ENCODE measurements around the gene LURAP1L.

LURAP1L gene

GRCh38 chr9:12777121-12778022 is 2.6 kb downstream of the LURAP1L start:
- DNase-seq, result no peak

DNA sequence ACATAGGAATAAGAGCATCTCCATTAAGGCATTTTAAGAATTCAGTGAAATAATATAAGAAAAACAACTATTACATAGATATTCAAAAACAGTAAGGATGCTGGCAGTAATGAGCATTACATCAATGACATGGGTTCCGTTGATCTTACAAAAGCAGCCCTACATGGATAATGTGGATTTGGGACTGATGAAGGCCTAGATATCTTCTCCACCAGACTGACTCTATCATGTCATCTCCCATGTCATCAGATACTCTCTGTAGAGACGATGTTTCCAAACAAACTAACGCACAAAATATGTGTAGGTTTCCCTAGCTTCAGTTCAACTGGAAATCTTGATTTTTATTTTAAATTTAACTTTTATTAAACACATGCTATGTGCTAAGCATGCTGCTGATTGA is 3.6 kb downstream of the LURAP1L start:
- DNase-seq, result no peak

GRCh38 chr9:12781226-12781733 is 6.5 kb downstream of the LURAP1L start:
- DNase-seq, result no peak

DNA sequence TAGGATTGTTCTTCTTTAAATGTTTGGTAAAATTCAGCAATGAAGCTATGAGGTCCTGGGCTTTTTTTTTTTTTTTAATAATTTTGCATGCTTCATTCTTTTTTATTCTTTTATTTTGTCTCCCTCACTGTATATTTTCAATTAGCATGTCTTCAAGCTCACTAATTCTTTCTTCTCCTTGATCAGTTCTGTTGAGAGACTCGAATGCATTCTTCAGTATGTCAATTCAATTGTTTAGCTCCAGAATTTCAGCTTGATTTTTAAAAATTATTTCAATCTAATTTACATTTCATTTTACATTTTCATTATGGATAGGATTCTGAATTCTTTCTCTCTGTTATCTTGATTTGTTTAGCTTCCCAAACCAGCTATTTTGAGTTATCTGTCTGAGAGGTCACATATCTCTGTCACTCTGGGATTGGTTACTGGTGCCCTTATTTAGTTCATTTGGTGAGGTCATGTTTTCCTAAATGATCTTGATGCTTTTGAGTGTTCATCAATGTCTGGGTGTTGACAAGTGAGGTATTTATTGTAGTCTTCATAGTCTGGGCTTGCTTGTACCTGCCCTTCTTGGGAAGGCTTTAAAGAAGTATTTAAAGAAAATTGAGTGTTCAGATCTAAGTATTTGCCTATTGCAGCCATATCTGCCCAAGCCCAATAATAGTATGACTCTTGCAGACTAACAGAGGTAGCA is 9.1 kb downstream of the LURAP1L start:
- no peak for DNase-seq

DNA sequence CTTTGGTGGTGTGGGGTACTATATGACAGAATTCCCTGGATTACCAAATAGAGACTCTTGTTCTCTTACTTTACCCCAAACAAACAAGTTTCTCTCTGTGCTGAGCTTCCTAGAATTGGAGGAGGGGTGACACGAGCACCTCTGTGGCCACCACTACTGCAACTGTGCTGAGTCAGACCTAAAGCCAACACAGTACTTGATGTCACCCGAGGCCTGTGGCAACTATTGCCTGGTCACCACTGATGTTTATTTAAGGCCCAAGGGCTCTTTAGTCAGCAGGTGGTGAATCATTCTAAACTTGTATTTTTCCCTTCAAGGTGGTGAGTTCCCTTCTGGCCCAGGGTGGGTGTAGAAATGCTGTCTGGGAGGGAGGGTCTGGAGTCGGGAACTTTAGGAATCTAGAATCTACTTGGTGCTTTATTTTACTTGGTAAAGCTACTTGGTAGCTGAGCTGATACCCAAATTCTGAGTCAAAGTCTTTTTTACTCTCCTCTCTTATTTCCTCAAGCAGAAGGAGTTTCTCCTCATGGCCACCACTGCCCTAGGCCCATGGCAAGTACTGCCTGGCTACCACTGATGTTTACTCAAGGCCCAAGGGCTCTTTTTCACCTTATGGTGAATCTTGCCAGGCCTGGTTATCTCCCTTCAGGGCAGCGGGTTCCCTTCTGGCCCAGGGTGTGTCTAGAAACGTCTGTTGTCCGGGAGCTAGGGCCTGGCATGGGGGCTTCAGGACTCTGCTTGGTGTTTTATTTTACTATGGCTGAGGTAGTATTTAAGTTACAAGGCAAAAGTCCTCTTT is 9.8 kb downstream of the LURAP1L start:
- no peak for DNase-seq

- no peak for DNase-seq
Observed at GRCh38 chr9:12785260-12785770, 10.5 kb downstream of the LURAP1L start.

DNA sequence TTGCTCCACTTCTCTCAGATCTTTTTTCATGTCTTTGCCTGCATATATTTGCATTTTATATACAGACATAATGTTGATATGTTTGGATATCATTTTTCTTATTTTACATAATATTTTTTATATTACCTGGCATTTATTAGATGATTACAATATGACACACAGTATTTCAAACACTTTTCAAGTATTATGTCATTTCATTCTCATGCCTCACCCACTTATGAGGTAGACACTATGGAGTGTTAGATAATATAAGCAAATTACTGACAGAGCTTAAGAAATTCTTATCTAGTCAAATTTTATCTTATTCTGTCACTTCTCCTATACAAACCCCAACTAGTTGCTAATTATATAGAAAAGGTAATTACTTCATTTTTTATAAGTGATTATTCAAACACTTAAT is 11.1 kb downstream of the LURAP1L start:
- DNase-seq, result no peak

DNA sequence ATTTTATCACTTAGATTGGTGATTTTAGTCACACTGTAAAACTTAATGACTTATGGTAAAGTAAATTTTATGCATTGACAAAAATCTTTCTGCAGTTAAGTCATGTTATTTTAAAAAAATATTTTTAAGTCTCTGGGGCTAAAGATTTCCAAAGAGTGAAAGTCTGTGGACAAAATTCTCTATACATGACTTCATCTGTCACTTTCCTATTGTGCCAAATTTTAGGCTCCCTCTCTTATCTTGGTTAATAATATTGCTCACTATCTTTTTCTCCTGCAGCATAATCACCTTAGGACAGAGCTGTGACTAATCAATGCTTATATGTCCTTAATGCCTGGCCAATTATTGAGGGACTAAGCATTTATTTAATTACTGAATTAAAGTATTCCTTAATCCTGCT is 15.2 kb downstream of the LURAP1L start:
- DNase-seq, result no peak

GRCh38 chr9:12790883-12791282 is 16.1 kb downstream of the LURAP1L start:
- no peak for DNase-seq

DNA sequence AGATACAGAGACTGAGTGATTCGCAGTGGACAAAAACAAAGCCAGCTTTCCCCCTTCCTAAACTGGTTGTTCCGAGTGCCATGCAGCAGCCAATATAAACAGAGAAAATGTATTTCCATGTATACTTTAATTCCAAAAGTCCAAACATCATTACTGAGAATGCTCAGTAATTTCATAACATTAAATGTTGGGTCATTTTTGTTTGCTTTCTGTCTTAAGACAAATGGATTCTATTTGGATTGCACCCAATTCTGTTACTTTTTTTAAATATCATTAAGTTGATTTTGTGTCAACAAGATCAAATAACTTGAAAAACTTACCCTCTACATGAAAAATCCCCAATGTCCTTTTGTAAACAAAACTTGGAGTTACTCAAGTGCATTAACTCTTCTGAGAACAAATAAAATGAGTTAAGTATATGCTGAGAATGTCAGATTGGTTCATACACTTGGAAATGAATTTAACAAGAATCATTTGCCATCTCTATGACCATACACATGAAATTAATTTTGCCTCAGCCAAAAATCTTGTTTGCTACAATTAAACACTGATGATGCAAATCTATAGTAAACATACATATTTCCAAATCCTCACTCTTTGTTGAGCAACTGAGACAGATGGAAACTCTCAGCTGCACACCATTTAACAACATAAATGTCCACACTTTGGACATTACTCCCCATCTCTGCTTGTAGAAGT is 19.4 kb downstream of the LURAP1L start:
- DNase-seq, result no peak

DNA sequence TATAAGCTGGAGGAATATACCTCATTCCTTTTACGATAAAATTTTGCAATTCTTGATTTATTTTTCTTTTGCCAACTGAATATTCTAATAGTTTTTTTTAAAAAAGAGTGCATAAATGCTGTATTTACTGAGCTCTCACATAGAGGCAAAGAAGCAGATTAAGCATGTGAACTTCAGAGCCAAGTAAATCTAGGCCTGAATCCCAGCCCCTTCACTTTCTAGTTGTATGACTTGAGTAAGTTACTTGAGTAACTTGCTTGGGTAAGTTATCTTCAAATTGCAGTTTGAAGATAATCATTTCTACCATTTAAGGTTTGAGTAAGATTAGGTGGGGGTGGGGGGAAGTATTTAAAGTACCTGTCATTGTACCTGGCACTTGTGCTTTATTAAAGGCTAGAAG is 21.8 kb downstream of the LURAP1L start:
- no peak for DNase-seq

GRCh38 chr9:12797037-12797436 is 22.2 kb downstream of the LURAP1L start:
- no peak for DNase-seq

GRCh38 chr9:12798066-12798770 is 23.4 kb downstream of the LURAP1L start:
- no peak for DNase-seq

GRCh38 chr9:12801187-12801586 is 26.4 kb downstream of the LURAP1L start:
- DNase-seq, result no peak

- DNase-seq, result no peak
Observed at GRCh38 chr9:12801663-12802062, 26.8 kb downstream of the LURAP1L start.

GRCh38 chr9:12802093-12802492 is 27.3 kb downstream of the LURAP1L start:
- DNase-seq, result no peak

GRCh38 chr9:12808569-12808968 is 33.7 kb downstream of the LURAP1L start:
- DNase-seq, result no peak

DNA sequence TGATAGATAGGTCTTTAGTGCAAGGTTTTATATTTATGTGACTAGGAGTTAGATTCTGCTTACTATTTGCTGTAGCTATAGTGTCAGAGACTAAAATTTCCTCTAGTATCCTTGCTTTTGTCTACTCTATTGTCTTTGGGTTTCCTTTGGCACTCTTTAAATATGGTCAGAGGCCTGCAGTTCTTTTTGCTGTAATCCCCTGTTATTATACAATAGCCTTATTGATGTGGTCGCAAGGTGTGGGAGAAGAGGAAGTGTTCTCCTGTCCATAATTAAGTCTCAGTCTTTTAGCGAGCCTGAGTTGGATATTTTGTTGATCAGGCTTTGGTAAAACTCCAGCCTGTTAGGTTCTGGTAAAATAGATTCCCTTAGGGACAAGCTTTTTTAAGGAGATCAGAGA is 34.9 kb downstream of the LURAP1L start:
- DNase-seq, result no peak

DNA sequence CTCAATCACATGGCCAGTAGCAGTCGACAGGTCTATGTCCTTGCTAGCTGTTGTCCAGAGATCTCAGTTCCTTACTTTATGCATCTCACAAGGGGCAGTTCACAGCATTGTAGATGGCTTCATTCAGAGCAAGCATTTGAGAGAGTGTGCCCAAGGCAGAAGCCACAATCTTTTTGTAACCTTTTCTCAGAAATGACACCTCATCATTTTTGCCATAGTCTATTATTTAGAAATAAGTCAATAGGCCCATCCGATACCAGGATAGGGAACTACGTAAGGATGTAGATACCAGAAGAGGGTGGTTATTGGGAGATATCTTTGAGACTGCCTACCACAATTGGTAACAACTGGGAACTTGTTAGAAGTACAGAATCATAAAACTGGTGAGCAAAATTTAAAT is 37.1 kb downstream of the LURAP1L start:
- no peak for DNase-seq

DNA sequence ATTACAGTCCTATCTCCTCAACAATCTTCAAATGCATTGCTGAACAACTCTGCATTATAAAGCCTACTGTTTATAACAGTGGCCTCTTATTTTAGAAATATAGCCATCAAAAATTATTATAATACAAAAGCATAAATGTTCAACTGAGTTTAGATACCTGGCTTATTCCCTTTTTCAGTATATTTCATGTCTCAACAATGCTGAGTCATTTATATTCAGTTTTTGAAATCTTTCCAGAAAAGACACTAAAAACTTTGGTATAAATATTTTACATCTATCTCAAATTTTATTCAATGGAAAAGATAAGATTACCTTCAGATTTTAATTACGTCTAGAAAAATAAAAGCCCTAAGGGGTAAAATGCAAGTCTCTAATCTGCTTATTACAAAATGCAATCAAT is 37.9 kb downstream of the LURAP1L start:
- no peak for DNase-seq

GRCh38 chr9:12813533-12813932 is 38.7 kb downstream of the LURAP1L start:
- DNase-seq, result no peak
